HL-60 (cell line): ENCODE results near the gene HSPA12A.

Source experiments
- DNase-seq, 2 experiments: peaks; one replicate each; pipeline ENCODE4 v3.0.0-alpha.2; 2010 to 2020; ENCODE audit warnings: low read depth in 1 of 2, low spot score in 1 of 2
- H3K27ac ChIP-seq: fragments of 250-450 bp; sonication (Bioruptor Pico); replicated peaks from 2 replicates; pipeline ENCODE4 v1.5.1; 2020; ENCODE audit warnings: mild to moderate bottlenecking, moderate library complexity
- H3K27me3 ChIP-seq: fragments of 250-450 bp; sonication (Bioruptor Pico); 2 replicates; pipeline ENCODE4 v1.5.1; 2021; ENCODE audit warnings: mild to moderate bottlenecking, moderate library complexity; ENCODE audit not compliant: insufficient read depth, poor library complexity, severe bottlenecking
- H3K4me3 ChIP-seq: replicated peaks from 2 replicates; pipeline ENCODE4 v1.5.1; 2011; ENCODE audit warnings: mild to moderate bottlenecking, control low read depth, low read length; ENCODE audit not compliant: insufficient read depth
- GABPA ChIP-seq: IDR thresholded peaks from 2 replicates; pipeline ENCODE4 v1.6.1; 2012; ENCODE audit warnings: low read depth
- POLR2AphosphoS5 ChIP-seq: IDR thresholded peaks from 2 replicates; pipeline ENCODE4 v1.6.1; 2012; ENCODE audit warnings: low read depth
- REST ChIP-seq: IDR thresholded peaks from 2 replicates; pipeline ENCODE4 v1.6.1; 2012; ENCODE audit warnings: low read depth; ENCODE audit not compliant: insufficient replicate concordance
- SPI1 ChIP-seq: IDR thresholded peaks from 2 replicates; pipeline ENCODE4 v1.6.1; 2012; ENCODE audit warnings: low read depth, mild to moderate bottlenecking, borderline replicate concordance
- TF ChIP-seq, protein P1 (sequence below): IDR thresholded peaks from one replicate; pipeline ENCODE4 v1.5.1; 2011; ENCODE audit warnings: low read length, control low read depth, inconsistent platforms; ENCODE audit not compliant: insufficient read depth

The HSPA12A gene

GRCh38 chr10:116740971-116741370 lies 1.4 kb downstream of the HSPA12A start:
- no peak for DNase-seq
- no peak overlapping the region for H3K4me3 ChIP-seq
- H3K27ac ChIP-seq = no peak overlapping the region
- TF ChIP-seq GABPA = no peak
- TF ChIP-seq REST = no peak
- TF ChIP-seq, protein P1, sequence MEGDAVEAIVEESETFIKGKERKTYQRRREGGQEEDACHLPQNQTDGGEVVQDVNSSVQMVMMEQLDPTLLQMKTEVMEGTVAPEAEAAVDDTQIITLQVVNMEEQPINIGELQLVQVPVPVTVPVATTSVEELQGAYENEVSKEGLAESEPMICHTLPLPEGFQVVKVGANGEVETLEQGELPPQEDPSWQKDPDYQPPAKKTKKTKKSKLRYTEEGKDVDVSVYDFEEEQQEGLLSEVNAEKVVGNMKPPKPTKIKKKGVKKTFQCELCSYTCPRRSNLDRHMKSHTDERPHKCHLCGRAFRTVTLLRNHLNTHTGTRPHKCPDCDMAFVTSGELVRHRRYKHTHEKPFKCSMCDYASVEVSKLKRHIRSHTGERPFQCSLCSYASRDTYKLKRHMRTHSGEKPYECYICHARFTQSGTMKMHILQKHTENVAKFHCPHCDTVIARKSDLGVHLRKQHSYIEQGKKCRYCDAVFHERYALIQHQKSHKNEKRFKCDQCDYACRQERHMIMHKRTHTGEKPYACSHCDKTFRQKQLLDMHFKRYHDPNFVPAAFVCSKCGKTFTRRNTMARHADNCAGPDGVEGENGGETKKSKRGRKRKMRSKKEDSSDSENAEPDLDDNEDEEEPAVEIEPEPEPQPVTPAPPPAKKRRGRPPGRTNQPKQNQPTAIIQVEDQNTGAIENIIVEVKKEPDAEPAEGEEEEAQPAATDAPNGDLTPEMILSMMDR = no peak
- TF ChIP-seq POLR2AphosphoS5 = no peak
- TF ChIP-seq SPI1 = no peak
- peaks cover 17% of the 10 kb centered on the region for H3K27me3 ChIP-seq

DNA sequence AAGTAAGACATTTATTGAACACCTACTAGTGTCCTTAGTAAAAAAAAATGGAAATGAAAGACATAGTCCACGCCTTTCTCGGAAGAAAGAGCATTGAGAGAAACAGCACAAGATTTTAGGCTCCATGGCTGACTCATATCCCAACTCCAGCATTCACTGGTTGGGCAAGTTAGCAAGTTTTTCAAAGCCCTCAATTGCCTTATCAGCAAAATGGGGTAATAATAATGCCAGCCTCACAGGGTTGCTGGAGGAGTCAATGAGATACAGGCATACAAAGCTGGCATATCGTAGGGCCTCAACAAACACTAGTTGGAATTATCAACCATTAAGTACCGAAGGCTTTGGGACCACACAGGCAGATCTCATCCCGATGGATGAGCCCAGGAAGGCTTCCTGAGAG lies 4.0 kb downstream of the HSPA12A start:
- Histone ChIP-seq H3K27me3 (peaks cover 14% of the 10 kb centered on the region), H3K4me3 (no peak overlapping the region), H3K27ac (no peak overlapping the region)
- TF ChIP-seq REST (no peak), POLR2AphosphoS5 (no peak), GABPA (no peak), SPI1 (no peak)
- TF ChIP-seq, protein P1 = no peak
- no peak for DNase-seq

GRCh38 chr10:116737627-116738327 lies 4.6 kb downstream of the HSPA12A start:
- no peak for DNase-seq
- no peak overlapping the region for H3K27ac ChIP-seq
- no peak overlapping the region for H3K4me3 ChIP-seq
- peaks cover 12% of the 10 kb centered on the region for H3K27me3 ChIP-seq
- no peak for TF ChIP-seq POLR2AphosphoS5
- TF ChIP-seq SPI1 = no peak
- TF ChIP-seq, protein P1 = no peak
- no peak for TF ChIP-seq REST
- no peak for TF ChIP-seq GABPA
